Measurements from ENCODE around the gene MAOB.

- TF ChIP-seq ZNF555 (tag by site-specific recombination; conservative IDR thresholded peaks at IDR 0.05): no peak
- no peak for TF ChIP-seq ZBTB21 (tag by site-specific recombination; IDR thresholded peaks at IDR 0.05)
- TF ChIP-seq ZNF26 (tag by site-specific recombination; IDR thresholded peaks at IDR 0.05): no peak
- no peak for TF ChIP-seq MYNN (tag by site-specific recombination; IDR thresholded peaks at IDR 0.05; ENCODE audit: borderline replicate concordance)
- TF ChIP-seq ZNF18 (tag by site-specific recombination; IDR thresholded peaks at IDR 0.05): no peak
- TF ChIP-seq CTCF (tag by site-specific recombination; IDR thresholded peaks at IDR 0.05): no peak
- no peak for TF ChIP-seq REST (tag by site-specific recombination; IDR thresholded peaks at IDR 0.05)
- TF ChIP-seq ZNF274 (IDR thresholded peaks at IDR 0.05; ENCODE audit: low read length): no peak
- no peak for TF ChIP-seq ZNF274 (tag by site-specific recombination; IDR thresholded peaks at IDR 0.05; ENCODE audit: borderline replicate concordance)
- no peak for TF ChIP-seq ZBTB1 (tag by site-specific recombination; IDR thresholded peaks at IDR 0.05)
- no peak for TF ChIP-seq PRDM1 (tag by site-specific recombination; IDR thresholded peaks at IDR 0.05)
- no peak for TF ChIP-seq PRDM4 (tag by site-specific recombination; IDR thresholded peaks at IDR 0.05)
Observed at GRCh38 chrX:43861750-43862149, 20.5 kb downstream of the MAOB start.
